Breast epithelium (tissue), 3 donors: ENCODE measurements around the gene LUC7L3.

Experiments
- POLR2A ChIP-seq: fragments of 450-650 bp; IDR thresholded peaks from one replicate; pipeline ENCODE4 v1.6.1; 2016; ENCODE audit warnings: antibody characterized with exemption, mild to moderate bottlenecking, moderate library complexity
- POLR2AphosphoS5 ChIP-seq, 3 donors: sonication (generic); formaldehyde crosslinking; IDR thresholded peaks; one replicate each; pipeline ENCODE4 v1.6.1; 2017; ENCODE audit warnings: antibody characterized with exemption in 3 of 3
- TF ChIP-seq, protein P1 (sequence below), 3 donors: fragments of 450-650 bp; IDR thresholded peaks; one replicate each; pipeline ENCODE4 v1.5.1; 2016 to 2017; ENCODE audit warnings: antibody characterized with exemption in 3 of 3, mild to moderate bottlenecking in 3 of 3, moderate library complexity in 3 of 3

DNA sequence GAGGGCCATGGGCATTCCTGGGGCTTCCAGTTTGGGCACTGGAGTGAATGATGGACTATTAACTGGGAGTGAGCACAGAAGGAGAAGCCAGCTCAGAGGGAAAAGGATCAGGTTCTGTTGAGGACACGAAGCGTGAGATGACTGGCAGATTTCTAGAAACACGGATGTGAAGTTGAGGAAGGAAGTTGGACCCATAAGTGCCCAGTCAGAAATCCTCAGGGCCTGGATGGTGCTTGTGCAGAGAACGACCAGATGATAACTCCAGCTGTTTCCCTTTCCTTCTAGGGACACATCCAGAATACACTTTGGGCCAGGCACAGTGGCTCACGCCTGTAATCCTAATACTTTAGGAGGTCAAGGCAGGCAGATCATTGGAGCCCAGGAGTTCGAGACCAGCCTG, 71.2 kb downstream of the LUC7L3 start:
- TF ChIP-seq, protein P1, sequence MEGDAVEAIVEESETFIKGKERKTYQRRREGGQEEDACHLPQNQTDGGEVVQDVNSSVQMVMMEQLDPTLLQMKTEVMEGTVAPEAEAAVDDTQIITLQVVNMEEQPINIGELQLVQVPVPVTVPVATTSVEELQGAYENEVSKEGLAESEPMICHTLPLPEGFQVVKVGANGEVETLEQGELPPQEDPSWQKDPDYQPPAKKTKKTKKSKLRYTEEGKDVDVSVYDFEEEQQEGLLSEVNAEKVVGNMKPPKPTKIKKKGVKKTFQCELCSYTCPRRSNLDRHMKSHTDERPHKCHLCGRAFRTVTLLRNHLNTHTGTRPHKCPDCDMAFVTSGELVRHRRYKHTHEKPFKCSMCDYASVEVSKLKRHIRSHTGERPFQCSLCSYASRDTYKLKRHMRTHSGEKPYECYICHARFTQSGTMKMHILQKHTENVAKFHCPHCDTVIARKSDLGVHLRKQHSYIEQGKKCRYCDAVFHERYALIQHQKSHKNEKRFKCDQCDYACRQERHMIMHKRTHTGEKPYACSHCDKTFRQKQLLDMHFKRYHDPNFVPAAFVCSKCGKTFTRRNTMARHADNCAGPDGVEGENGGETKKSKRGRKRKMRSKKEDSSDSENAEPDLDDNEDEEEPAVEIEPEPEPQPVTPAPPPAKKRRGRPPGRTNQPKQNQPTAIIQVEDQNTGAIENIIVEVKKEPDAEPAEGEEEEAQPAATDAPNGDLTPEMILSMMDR (IDR thresholded peaks at IDR 0.05), result no peak
- TF ChIP-seq POLR2A (no peak), POLR2AphosphoS5 (IDR thresholded peaks at IDR 0.05) (no peak)
